Measurements from ENCODE around the gene ARID1A.

GRCh38 chr1:26696654-26697430 is 1.0 kb downstream of the ARID1A start:
- no peak for TF ChIP-seq CTCF (conservative IDR thresholded peaks at IDR 0.05; ENCODE audit: low read depth, low read length)
- no peak for TF ChIP-seq EZH2 (IDR thresholded peaks at IDR 0.05; ENCODE audit: borderline replicate concordance, low read depth, low read length, poor library complexity, severe bottlenecking)

Data from A673 (cell line).